Liver (tissue), 9 donors: ENCODE measurements around the gene ARMH3. TPM values are rescaled to one million over a fixed set of nuclear protein-coding genes. Genes with fewer than 3 reads are reported as not detected.
A peak's percentile ranks its signal among the peaks of the same experiment; 100 is the strongest.

Source experiments
- DNase-seq: peaks from one replicate; pipeline ENCODE4 v3.0.0-alpha.2; 2017; ENCODE audit warnings: low spot score
- H3K27ac ChIP-seq, 2 donors: one replicate each; pipeline ENCODE4 v1.7.0; 2013; ENCODE audit warnings: inconsistent platforms in 2 of 2, low read length in 2 of 2, control low read depth in 1 of 2, low read depth in 1 of 2, mild to moderate bottlenecking in 1 of 2
- H3K27me3 ChIP-seq, 4 donors: one replicate each; pipeline versions ENCODE4 v1.6.1 to v1.7.0; 2013; ENCODE audit warnings: low read length in 3 of 4, inconsistent platforms in 1 of 4, mild to moderate bottlenecking in 1 of 4, moderate library complexity in 1 of 4; ENCODE audit not compliant: control insufficient read depth in 4 of 4, insufficient read depth in 4 of 4
- H3K36me3 ChIP-seq, 4 donors: one replicate each; pipeline versions ENCODE4 v1.6.1 to v1.7.0; 2013; ENCODE audit warnings: low read length in 3 of 4, mild to moderate bottlenecking in 3 of 4, low read depth in 1 of 4, moderate library complexity in 1 of 4; ENCODE audit not compliant: control insufficient read depth in 4 of 4, insufficient read depth in 3 of 4
- H3K4me1 ChIP-seq, 4 donors: one replicate each; pipeline versions ENCODE4 v1.6.1 to v1.7.0; 2013; ENCODE audit warnings: low read length in 3 of 4, mild to moderate bottlenecking in 3 of 4, moderate library complexity in 1 of 4; ENCODE audit not compliant: control insufficient read depth in 4 of 4, insufficient read depth in 4 of 4
- H3K4me3 ChIP-seq, 3 donors: one replicate each; pipeline versions ENCODE4 v1.6.1 to v1.7.0; 2013; ENCODE audit warnings: low read length in 3 of 3, control low read depth in 1 of 3, low read depth in 1 of 3, mild to moderate bottlenecking in 1 of 3
- H3K9ac ChIP-seq, 2 donors: one replicate each; pipeline ENCODE4 v1.7.0; 2013; ENCODE audit warnings: low read length in 2 of 2, mild to moderate bottlenecking in 2 of 2, moderate library complexity in 2 of 2, control low read depth in 1 of 2, low read depth in 1 of 2
- H3K9me3 ChIP-seq, 4 donors: one replicate each; pipeline versions ENCODE4 v1.6.1 to v1.7.0; 2013; ENCODE audit warnings: low read length in 3 of 4; ENCODE audit not compliant: control insufficient read depth in 4 of 4
- ATF3 ChIP-seq: IDR thresholded peaks from 2 replicates; pipeline ENCODE4 v1.6.1; 2016; ENCODE audit warnings: antibody characterized with exemption
- CTCF ChIP-seq: fragments of 150-350 bp; IDR thresholded peaks from 2 replicates; pipeline ENCODE4 v1.5.1; 2017; ENCODE audit warnings: improper control_type of control experiment, low read depth, low read length; ENCODE audit not compliant: missing input control
- EGR1 ChIP-seq, 2 donors: IDR thresholded peaks; 2 replicates each; pipeline ENCODE4 v1.6.1; 2016 to 2018; ENCODE audit warnings: antibody characterized with exemption in 2 of 2, low read depth in 2 of 2
- FOXA1 ChIP-seq: IDR thresholded peaks from 2 replicates; pipeline ENCODE4 v1.6.1; 2016; ENCODE audit warnings: antibody characterized with exemption
- FOXA2 ChIP-seq: IDR thresholded peaks from 2 replicates; pipeline ENCODE4 v1.6.1; 2016; ENCODE audit warnings: antibody characterized with exemption
- GABPA ChIP-seq, 2 donors: IDR thresholded peaks in 1 of 2; conservative IDR thresholded peaks in 1 of 2; 2 replicates each; pipeline ENCODE4 v1.6.1; 2016; ENCODE audit warnings: antibody characterized with exemption in 2 of 2, mild to moderate bottlenecking in 1 of 2, moderate library complexity in 1 of 2
- HNF4A ChIP-seq, 2 donors: conservative IDR thresholded peaks; 2 replicates each; pipeline ENCODE4 v1.6.1; 2016; ENCODE audit warnings: antibody characterized with exemption in 2 of 2, mild to moderate bottlenecking in 2 of 2
- HNF4G ChIP-seq: IDR thresholded peaks from 2 replicates; pipeline ENCODE4 v1.6.1; 2016; ENCODE audit warnings: antibody characterized with exemption
- JUND ChIP-seq, 2 donors: IDR thresholded peaks; 2 replicates each; pipeline ENCODE4 v1.6.1; 2016; ENCODE audit warnings: antibody characterized with exemption in 2 of 2
- MAX ChIP-seq: IDR thresholded peaks from 2 replicates; pipeline ENCODE4 v1.6.1; 2016; ENCODE audit warnings: antibody characterized with exemption
- NR2F2 ChIP-seq: IDR thresholded peaks from 2 replicates; pipeline ENCODE4 v1.6.1; 2016; ENCODE audit warnings: antibody characterized with exemption
- RAD21 ChIP-seq, 2 donors: IDR thresholded peaks; 2 replicates each; pipeline ENCODE4 v1.6.1; 2016; ENCODE audit warnings: antibody characterized with exemption in 2 of 2, mild to moderate bottlenecking in 2 of 2
- RXRA ChIP-seq, 2 donors: IDR thresholded peaks; 2 replicates each; pipeline ENCODE4 v1.6.1; 2017 to 2018; ENCODE audit warnings: antibody characterized with exemption in 2 of 2, mild to moderate bottlenecking in 1 of 2
- SP1 ChIP-seq: IDR thresholded peaks from 2 replicates; pipeline ENCODE4 v1.6.1; 2018; ENCODE audit warnings: antibody characterized with exemption, mild to moderate bottlenecking
- TAF1 ChIP-seq: conservative IDR thresholded peaks from 2 replicates; pipeline ENCODE4 v1.6.1; 2016; ENCODE audit warnings: antibody characterized with exemption, mild to moderate bottlenecking
- YY1 ChIP-seq: IDR thresholded peaks from 2 replicates; pipeline ENCODE4 v1.6.1; 2016; ENCODE audit warnings: antibody characterized with exemption, mild to moderate bottlenecking
- ZBTB33 ChIP-seq: IDR thresholded peaks from 2 replicates; pipeline ENCODE4 v1.6.1; 2016; ENCODE audit warnings: antibody characterized with exemption
- WGBS: extraction: QIAGEN DNeasy Blood & Tissue Kit; methylation state at CpG from one replicate; pipeline ENCODE4 v1.1.7; 2013; 5-methylcytosine and 5-hydroxymethylcytosine counted together
- polyA plus RNA-seq, 2 donors: library from polyadenylated mRNA; stranded (reverse) in 1 of 2; unstranded in 1 of 2; fragments of 200-250 nt in 1 of 2; fragments of >200 nt in 1 of 2; fragmentation: Nextera tagmentation in 1 of 2; extraction: Ambion mirVana in 1 of 2; gene quantifications; one replicate each; pipeline versions ENCODE4 v1.2.1 to v1.2.3, GENCODE V29; 2013 to 2015
- total RNA-seq, 2 donors: library from RNA; depleted of rRNA; stranded (reverse); fragments of >200 nt; gene quantifications; one replicate each; pipeline ENCODE4 v1.2.3, GENCODE V29; 2014
- donor health status: healthy.
- donor health status: healthy.
- donor health status: healthy.
- donor health status: healthy.
- donor health status: healthy.

Gene ARMH3
- total and polyA plus RNA-seq, 4 donors: 5.3 to 14.9 (median 9.2) TPM

- TF ChIP-seq SP1 (no peak), FOXA2 (no peak), ZBTB33 (no peak)
- Histone ChIP-seq H3K9me3 (no peaks in the 10 kb centered on the region), H3K27me3 (no peaks in the 10 kb centered on the region), H3K4me1 (peaks cover 0 to under 1% (median 0%) of the 10 kb centered on the region in 4 donors), H3K36me3 (no peaks in the 10 kb centered on the region), H3K9ac (no peak overlapping the region), H3K4me3 (no peak overlapping the region), H3K27ac (no peak overlapping the region)
- 71% methylated on average over 2 of the region's 2 CpGs for WGBS
- DNase-seq: no peak
Measured at GRCh38 chr10:101824736-101825135, 231.2 kb downstream of the ARMH3 start.

GRCh38 chr10:101818872-101819633, 236.9 kb downstream of the ARMH3 start:
- Histone ChIP-seq H3K27ac (peak overlapping the region; percentile 82 to 91), H3K4me1 (peaks cover 6 to 38% (median 22%) of the 10 kb centered on the region in 4 donors), H3K4me3 (peak overlapping the region; percentile 1 to 65 (median 47)), H3K9me3 (no peaks in the 10 kb centered on the region), H3K36me3 (no peaks in the 10 kb centered on the region), H3K9ac (peak overlapping the region in 1 of 2 donors; percentile 92), H3K27me3 (no peaks in the 10 kb centered on the region)
- TF ChIP-seq GABPA (IDR thresholded peaks at IDR 0.05 in 1 of 2, conservative IDR thresholded peaks at IDR 0.05 in 1 of 2): no peak
- TF ChIP-seq SP1: peak; percentile 7
- no peak for TF ChIP-seq ZBTB33
- TF ChIP-seq MAX: no peak
- TF ChIP-seq HNF4G: no peak
- no peak for TF ChIP-seq TAF1
- TF ChIP-seq YY1: no peak
- TF ChIP-seq JUND (IDR thresholded peaks at IDR 0.05): no peak
- no peak for TF ChIP-seq NR2F2
- no peak for TF ChIP-seq RAD21 (IDR thresholded peaks at IDR 0.05)
- TF ChIP-seq CTCF: no peak
- TF ChIP-seq ATF3: no peak
- no peak for TF ChIP-seq RXRA (IDR thresholded peaks at IDR 0.05)
- no peak for TF ChIP-seq FOXA1
- no peak for TF ChIP-seq EGR1 (IDR thresholded peaks at IDR 0.05; ENCODE audit: low read depth in 2 of 2)
- no peak for TF ChIP-seq FOXA2
- peak in 1 of 2 donors; percentile 42 for TF ChIP-seq HNF4A (conservative IDR thresholded peaks at IDR 0.05)
- no peak for DNase-seq
- 17% methylated on average over 14 of the region's 14 CpGs for WGBS
